H1 (cell line): Measurements from ENCODE around the gene FAM170B. TPM values are rescaled to one million over a fixed set of nuclear protein-coding genes. Genes with fewer than 3 reads are reported as not detected.

Experiments
- CTCF ChIA-PET: fragments of 300-600 bp; sonication (Branson Sonifier 250); formaldehyde crosslinking; loops from one replicate; lab custom pipeline; 2021; ENCODE audit not compliant: partially characterized antibody; lab: Charles Lee
- POLR2A ChIA-PET: fragments of 300-600 bp; sonication (Branson Sonifier 250); formaldehyde crosslinking; loops from one replicate; lab custom pipeline; 2021; ENCODE audit warnings: inconsistent platforms; ENCODE audit not compliant: partially characterized antibody; lab: Charles Lee
- DNase-seq, 2 experiments: peaks; one replicate each; pipeline versions ENCODE4 v3.0.0 to v3.0.0-alpha.2; 2010 to 2022; ENCODE audit warnings: low spot score in 2 of 2, low read depth in 1 of 2, mixed read lengths in 1 of 2
- FAIRE-seq: peaks from 2 replicates; lab custom pipeline; 2011; peaks lifted over from hg19 to GRCh38; lab: Jason Lieb, UNC
- H2AFZ ChIP-seq: 2 replicates; pipeline ENCODE4 v1.8.1; 2012; ENCODE audit warnings: low read length, inconsistent platforms
- H2AK5ac ChIP-seq: 2 replicates; pipeline ENCODE4 v1.6.1; 2013; ENCODE audit warnings: low read depth, low read length
- H2BK120ac ChIP-seq: replicated peaks from 2 replicates; pipeline ENCODE3; 2013; ENCODE audit warnings: low read depth, low read length, inconsistent platforms
- H2BK12ac ChIP-seq: 2 replicates; pipeline ENCODE4 v1.6.1; 2013; ENCODE audit warnings: low read depth, low read length
- H2BK15ac ChIP-seq: 2 replicates; pipeline ENCODE4 v1.6.1; 2013; ENCODE audit warnings: low read length
- H2BK20ac ChIP-seq: 2 replicates; pipeline ENCODE4 v1.6.1; 2013; ENCODE audit warnings: low read length
- H2BK5ac ChIP-seq: 2 replicates; pipeline ENCODE4 v1.6.1; 2013; ENCODE audit warnings: low read depth, low read length
- H3K14ac ChIP-seq: 2 replicates; pipeline ENCODE4 v1.6.1; 2013; ENCODE audit warnings: inconsistent platforms; ENCODE audit not compliant: insufficient read length
- H3K18ac ChIP-seq: 2 replicates; pipeline ENCODE4 v1.6.1; 2013; ENCODE audit warnings: low read length; ENCODE audit errors: extremely low read depth
- H3K23ac ChIP-seq: 2 replicates; pipeline ENCODE4 v1.6.1; 2013; ENCODE audit warnings: inconsistent platforms; ENCODE audit not compliant: insufficient read length
- H3K23me2 ChIP-seq: 2 replicates; pipeline ENCODE4 v1.6.1; 2013; ENCODE audit warnings: low read depth, low read length
- H3K27ac ChIP-seq: 2 replicates; pipeline ENCODE4 v1.6.1; 2011; ENCODE audit warnings: low read depth, low read length, inconsistent platforms
- H3K27me3 ChIP-seq, 4 experiments: replicated peaks in 1 of 4; 1 replicate in 1 of 4; 2 replicates in 3 of 4; pipeline versions ENCODE4 v1.6.1 to v1.8.1; 2011 to 2013; ENCODE audit warnings: low read length in 3 of 4, mild to moderate bottlenecking in 3 of 4, inconsistent platforms in 2 of 4, mixed read lengths in 2 of 4, moderate library complexity in 1 of 4; ENCODE audit not compliant: control insufficient read depth in 3 of 4, insufficient read depth in 3 of 4; ENCODE audit errors: extremely low read depth in 1 of 4
- H3K36me3 ChIP-seq, 4 experiments: 2 replicates each; pipeline versions ENCODE4 v1.6.1 to v1.8.1; 2011 to 2013; ENCODE audit warnings: mild to moderate bottlenecking in 4 of 4, low read length in 3 of 4, moderate library complexity in 2 of 4, control low read depth in 1 of 4, inconsistent platforms in 1 of 4; ENCODE audit not compliant: insufficient read depth in 4 of 4, control insufficient read depth in 2 of 4
- H3K4ac ChIP-seq: replicated peaks from 2 replicates; pipeline ENCODE3; 2013; ENCODE audit warnings: low read length, low read depth, mixed read lengths, inconsistent platforms; ENCODE audit not compliant: insufficient read length
- H3K4me1 ChIP-seq, 4 experiments: replicated peaks in 1 of 4; 1 replicate in 1 of 4; 2 replicates in 3 of 4; pipeline versions ENCODE4 v1.6.1 to v1.8.1; 2011 to 2013; ENCODE audit warnings: low read length in 3 of 4, inconsistent platforms in 2 of 4, mixed read lengths in 1 of 4; ENCODE audit not compliant: insufficient read depth in 4 of 4, control insufficient read depth in 3 of 4
- H3K4me2 ChIP-seq, 2 experiments: 2 replicates each; pipeline versions ENCODE4 v1.6.1 to v1.8.1; 2011 to 2013; ENCODE audit warnings: low read depth in 2 of 2, low read length in 2 of 2, control low read depth in 1 of 2, inconsistent platforms in 1 of 2, mild to moderate bottlenecking in 1 of 2; ENCODE audit not compliant: insufficient read depth in 1 of 2
- H3K4me3 ChIP-seq, 4 experiments: fragments of 200-600, 300-600 bp in 1 of 4; sonication (generic), shearing (Covaris generic), sonication (Bioruptor Twin) in 1 of 4; 2 replicates each; pipeline versions ENCODE4 v1.5.1 to v1.8.1; 2011 to 2016; ENCODE audit warnings: low read length in 4 of 4, low read depth in 3 of 4, control low read depth in 2 of 4, inconsistent platforms in 2 of 4, mild to moderate bottlenecking in 2 of 4, mixed read lengths in 1 of 4, moderate library complexity in 1 of 4; ENCODE audit not compliant: insufficient read depth in 2 of 4; ENCODE audit errors: extremely low read depth in 1 of 4
- H3K56ac ChIP-seq: replicated peaks from 2 replicates; pipeline ENCODE3; 2013; ENCODE audit warnings: low read depth, mild to moderate bottlenecking, mixed read lengths, low read length, inconsistent platforms; ENCODE audit not compliant: insufficient read length
- H3K79me1 ChIP-seq: 2 replicates; pipeline ENCODE4 v1.6.1; 2013; ENCODE audit warnings: low read depth, low read length, control low read depth
- H3K79me2 ChIP-seq, 2 experiments: 2 replicates each; pipeline versions ENCODE4 v1.6.1 to v1.8.1; 2012 to 2013; ENCODE audit warnings: low read length in 2 of 2, mild to moderate bottlenecking in 2 of 2, inconsistent platforms in 1 of 2; ENCODE audit not compliant: insufficient read depth in 2 of 2, control insufficient read depth in 1 of 2
- H3K9ac ChIP-seq, 4 experiments: replicated peaks in 1 of 4; 1 replicate in 1 of 4; 2 replicates in 3 of 4; pipeline versions ENCODE4 v1.6.1 to v1.8.1; 2011 to 2013; ENCODE audit warnings: low read depth in 3 of 4, low read length in 3 of 4, control low read depth in 2 of 4, mild to moderate bottlenecking in 2 of 4, moderate library complexity in 2 of 4, inconsistent platforms in 1 of 4; ENCODE audit errors: extremely low read depth in 1 of 4
- H3K9me3 ChIP-seq, 2 experiments: 2 replicates each; pipeline versions ENCODE4 v1.6.1 to v1.8.1; 2012 to 2013; ENCODE audit warnings: mild to moderate bottlenecking in 2 of 2, moderate library complexity in 2 of 2, control low read depth in 1 of 2, inconsistent platforms in 1 of 2, low read depth in 1 of 2, low read length in 1 of 2, mixed read lengths in 1 of 2; ENCODE audit not compliant: insufficient read depth in 2 of 2
- H4K20me1 ChIP-seq, 2 experiments: replicated peaks in 1 of 2; 2 replicates each; pipeline versions ENCODE3 to v1.8.1; 2011 to 2013; ENCODE audit warnings: inconsistent platforms in 2 of 2, low read length in 2 of 2, mild to moderate bottlenecking in 1 of 2; ENCODE audit not compliant: insufficient read depth in 2 of 2, control insufficient read depth in 1 of 2
- H4K5ac ChIP-seq: 2 replicates; pipeline ENCODE4 v1.6.1; 2013; ENCODE audit warnings: low read length, low read depth, mixed read lengths, inconsistent platforms; ENCODE audit not compliant: insufficient read length
- H4K8ac ChIP-seq: 2 replicates; pipeline ENCODE4 v1.8.0; 2013; ENCODE audit warnings: mild to moderate bottlenecking, moderate library complexity, low read length, inconsistent platforms; ENCODE audit not compliant: insufficient read depth; ENCODE audit errors: extremely low read depth
- H4K91ac ChIP-seq: replicated peaks from 2 replicates; pipeline ENCODE3; 2013; ENCODE audit warnings: low read length, mixed read lengths, inconsistent platforms; ENCODE audit not compliant: insufficient read length
- ASH2L ChIP-seq: fragments of 200-600, 300-600 bp; sonication (generic); IDR thresholded peaks from one replicate; pipeline ENCODE4 v1.7.1; 2017; ENCODE audit warnings: low read length
- ATF3 ChIP-seq: IDR thresholded peaks from 2 replicates; pipeline ENCODE4 v1.6.1; 2011; ENCODE audit warnings: low read depth, mild to moderate bottlenecking, low read length; ENCODE audit not compliant: insufficient read depth
- BCL11A ChIP-seq, 2 experiments: IDR thresholded peaks; one replicate each; pipeline ENCODE4 v1.6.1; 2011; ENCODE audit warnings: low read depth in 2 of 2, low read length in 2 of 2, mild to moderate bottlenecking in 2 of 2
- EP300 ChIP-seq, 2 experiments: IDR thresholded peaks; 1 replicate in 1 of 2; 2 replicates in 1 of 2; pipeline ENCODE4 v1.6.1; 2011 to 2012; ENCODE audit warnings: low read depth in 2 of 2, low read length in 2 of 2, mild to moderate bottlenecking in 2 of 2, borderline replicate concordance in 1 of 2, inconsistent platforms in 1 of 2, moderate library complexity in 1 of 2
- EZH2 ChIP-seq: fragments of 200-600 bp; sonication (generic); IDR thresholded peaks from 2 replicates; pipeline ENCODE4 v1.7.1; 2012; ENCODE audit warnings: low read depth, mild to moderate bottlenecking, moderate library complexity, low read length, inconsistent platforms; ENCODE audit not compliant: severe bottlenecking
- GABPA ChIP-seq: IDR thresholded peaks from 2 replicates; pipeline ENCODE4 v1.6.1; 2011; ENCODE audit warnings: mild to moderate bottlenecking, low read length, moderate library complexity, borderline replicate concordance; ENCODE audit not compliant: insufficient read depth
- GTF2F1 ChIP-seq: IDR thresholded peaks from 2 replicates; pipeline ENCODE4 v1.6.1; 2012; ENCODE audit warnings: low read depth, low read length, improper control_type of control experiment, borderline replicate concordance
- MAFK ChIP-seq: IDR thresholded peaks from 2 replicates; pipeline ENCODE4 v1.6.1; 2012; ENCODE audit warnings: low read depth, mild to moderate bottlenecking, improper control_type of control experiment, low read length
- NANOG ChIP-seq: IDR thresholded peaks from 2 replicates; pipeline ENCODE4 v1.6.1; 2011; ENCODE audit warnings: low read length, low read depth, mild to moderate bottlenecking, inconsistent platforms; ENCODE audit not compliant: insufficient read depth, poor library complexity, severe bottlenecking
- SIRT6 ChIP-seq: IDR thresholded peaks from one replicate; pipeline ENCODE4 v1.7.1; 2012; ENCODE audit warnings: low read length, inconsistent platforms
- SIX5 ChIP-seq: IDR thresholded peaks from 2 replicates; pipeline ENCODE4 v1.6.1; 2011; ENCODE audit warnings: mild to moderate bottlenecking, low read depth, low read length
- SRF ChIP-seq: IDR thresholded peaks from 2 replicates; pipeline ENCODE4 v1.6.1; 2011; ENCODE audit warnings: mild to moderate bottlenecking, low read depth, low read length, moderate library complexity
- TAF1 ChIP-seq: IDR thresholded peaks from 2 replicates; pipeline ENCODE4 v1.6.1; 2011; ENCODE audit warnings: mild to moderate bottlenecking, low read depth, low read length
- TBP ChIP-seq: IDR thresholded peaks from 2 replicates; pipeline ENCODE4 v1.6.1; 2011; ENCODE audit warnings: low read depth, low read length, improper control_type of control experiment
- TCF12 ChIP-seq: IDR thresholded peaks from 2 replicates; pipeline ENCODE4 v1.6.1; 2011; ENCODE audit warnings: low read depth, mild to moderate bottlenecking, low read length
- WGBS, 2 experiments: shearing (Covaris generic) in 1 of 2; methylation state at CpG; one replicate each; pipeline versions ENCODE4 v1.1.6 to v1.1.7; 2013 to 2015; ENCODE audit warnings: low lambda C conversion rate in 2 of 2, mixed read lengths in 2 of 2, inconsistent platforms in 1 of 2, low coverage in 1 of 2, missing lambda C conversion rate in 1 of 2; ENCODE audit not compliant: insufficient replicate concordance in 2 of 2, insufficient coverage in 1 of 2, insufficient read length in 1 of 2; ENCODE audit errors: extremely low coverage in 1 of 2, missing lambda C conversion rate in 1 of 2; 5-methylcytosine and 5-hydroxymethylcytosine counted together
- polyA plus RNA-seq, 7 experiments: library from polyadenylated mRNA; depleted of rRNA in 3 of 7; stranded (reverse) in 5 of 7; unstranded in 2 of 7; fragments of >200 nt in 5 of 7; fragments of 200-250 nt in 2 of 7; gene quantifications; 1 replicate in 5 of 7; 2 replicates in 1 of 7; 4 replicates in 1 of 7; pipeline versions ENCODE4 v1.2.1 to v1.2.3, GENCODE V29; 2011 to 2013; ENCODE audit warnings: missing spikeins in 2 of 7, mixed read lengths in 2 of 7
- total RNA-seq: library from RNA; stranded (reverse); fragmentation: NEBNext Ultra II Directional; extraction: Animal tissue kit (Norgen Biotek cat#: 25700); gene quantifications from 2 replicates; pipeline ENCODE4 v1.2.1, GENCODE V29; 2021

Gene FAM170B
- total and polyA plus RNA-seq, 2 of the 8 experiments (the other 6 are each of a cell fraction or from before 2014, with no cell fraction given) = not detected

- H2BK12ac ChIP-seq = no peak overlapping the region
- ChIA-PET CTCF (interaction anchor here (0.9 to 1.5 kb wide), 3 partner anchors 8 to 13 kb away, joined by 3 to 4 read pairs (median 3); no protein-coding TSS in a partner anchor), POLR2A (no interaction called here)
- H4K20me1 ChIP-seq = no peaks in the 10 kb centered on the region
- H2BK15ac ChIP-seq = no peak overlapping the region
- no peaks in the 10 kb centered on the region for H3K9me3 ChIP-seq
- no peak overlapping the region for H3K4me2 ChIP-seq
- H2BK120ac ChIP-seq = no peak overlapping the region
- H3K14ac ChIP-seq = no peak overlapping the region
- H4K5ac ChIP-seq = no peak overlapping the region
- H3K56ac ChIP-seq = no peak overlapping the region
- no peaks in the 10 kb centered on the region for H3K79me2 ChIP-seq
- no peak overlapping the region for H4K91ac ChIP-seq
- H3K18ac ChIP-seq = no peak overlapping the region
- DNase-seq (no peak), FAIRE-seq (no peak)
- no peak overlapping the region for H3K9ac ChIP-seq
- H2BK5ac ChIP-seq = no peak overlapping the region
- WGBS, 2 experiments = 86% methylated on average over 3 of the region's 4 CpGs; no CpG with 5 or more reads in 1 of the 2 experiments
- no peaks in the 10 kb centered on the region for H3K36me3 ChIP-seq
- H4K8ac ChIP-seq = no peak overlapping the region
- H2BK20ac ChIP-seq = no peak overlapping the region
- no peak overlapping the region for H2AK5ac ChIP-seq
- H3K79me1 ChIP-seq = no peaks in the 10 kb centered on the region
- H2AFZ ChIP-seq = no peak overlapping the region
- no peak overlapping the region for H3K4ac ChIP-seq
- H3K27me3 ChIP-seq = no peaks in the 10 kb centered on the region; a peak in 1 of 7 replicates
- H3K23me2 ChIP-seq = no peaks in the 10 kb centered on the region; the same call in 1 of the 2 replicates
- H3K27ac ChIP-seq = no peak overlapping the region
- H3K4me1 ChIP-seq = no peaks in the 10 kb centered on the region
- H3K4me3 ChIP-seq = no peak overlapping the region
- no peak overlapping the region for H3K23ac ChIP-seq
- TF ChIP-seq EP300 (IDR thresholded peaks at IDR 0.05; ENCODE audit: borderline replicate concordance in 1 of 2, low read depth in 2 of 2, low read length in 2 of 2) = no peak
- TF ChIP-seq MAFK = no peak
- TF ChIP-seq EZH2 = no peak
- TF ChIP-seq GABPA = no peak
- TF ChIP-seq BCL11A (IDR thresholded peaks at IDR 0.05; ENCODE audit: low read depth in 2 of 2, low read length in 2 of 2) = no peak
- no peak for TF ChIP-seq SIX5
- TF ChIP-seq TAF1 = no peak
- no peak for TF ChIP-seq TBP
- no peak for TF ChIP-seq SIRT6
- no peak for TF ChIP-seq NANOG
- TF ChIP-seq GTF2F1 = no peak
- TF ChIP-seq TCF12 = no peak
- TF ChIP-seq ATF3 = no peak
- TF ChIP-seq SRF = no peak
- TF ChIP-seq ASH2L = no peak
These were observed 28.7 kb downstream of the FAM170B start for GRCh38 chr10:49105076-49105475.
